IPS DF 6.9 (cell line): ENCODE measurements around the gene BTG2.
"Not testable (repeated sequence)": the region's sequence is repeated elsewhere in the genome, so short reads cannot be mapped to it uniquely, and the experiment has no call there.

Experiments used
- DNase-seq: peaks from one replicate; pipeline ENCODE4 v3.0.0-alpha.2; 2013; ENCODE audit warnings: low read depth, low spot score
- H3K27ac ChIP-seq: one replicate; pipeline ENCODE4 v1.5.1; 2013; ENCODE audit warnings: low read length, control low read depth
- H3K27me3 ChIP-seq: 2 replicates; pipeline ENCODE4 v1.6.1; 2013; ENCODE audit warnings: mild to moderate bottlenecking, low read length; ENCODE audit not compliant: control insufficient read depth, insufficient read depth
- H3K36me3 ChIP-seq: 2 replicates; pipeline ENCODE4 v1.6.1; 2013; ENCODE audit warnings: low read length; ENCODE audit not compliant: control insufficient read depth, insufficient read depth
- H3K4me1 ChIP-seq: 2 replicates; pipeline ENCODE4 v1.6.1; 2013; ENCODE audit warnings: low read length; ENCODE audit not compliant: control insufficient read depth, insufficient read depth
- H3K4me3 ChIP-seq: 2 replicates; pipeline ENCODE4 v1.5.1; 2013; ENCODE audit warnings: mild to moderate bottlenecking, low read length
- H3K9me3 ChIP-seq: 2 replicates; pipeline ENCODE4 v1.6.1; 2013; ENCODE audit warnings: low read length, inconsistent platforms; ENCODE audit not compliant: control insufficient read depth, insufficient read depth
- WGBS: extraction: QIAGEN DNeasy Blood & Tissue Kit; methylation state at CpG from one replicate; pipeline ENCODE4 v1.1.7; 2013; ENCODE audit warnings: mixed read lengths, missing lambda C conversion rate; ENCODE audit not compliant: insufficient read length, insufficient coverage; 5-methylcytosine and 5-hydroxymethylcytosine counted together

BTG2 gene

DNA sequence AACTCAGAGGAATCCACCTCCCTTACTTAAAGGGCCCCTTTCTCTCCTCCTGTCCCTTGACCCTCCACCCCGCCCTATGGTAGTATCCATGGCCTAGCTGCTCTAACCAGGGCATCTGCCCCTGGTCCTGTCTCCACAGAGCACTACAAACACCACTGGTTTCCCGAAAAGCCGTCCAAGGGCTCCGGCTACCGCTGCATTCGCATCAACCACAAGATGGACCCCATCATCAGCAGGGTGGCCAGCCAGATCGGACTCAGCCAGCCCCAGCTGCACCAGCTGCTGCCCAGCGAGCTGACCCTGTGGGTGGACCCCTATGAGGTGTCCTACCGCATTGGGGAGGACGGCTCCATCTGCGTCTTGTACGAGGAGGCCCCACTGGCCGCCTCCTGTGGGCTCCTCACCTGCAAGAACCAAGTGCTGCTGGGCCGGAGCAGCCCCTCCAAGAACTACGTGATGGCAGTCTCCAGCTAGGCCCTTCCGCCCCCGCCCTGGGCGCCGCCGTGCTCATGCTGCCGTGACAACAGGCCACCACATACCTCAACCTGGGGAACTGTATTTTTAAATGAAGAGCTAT is 1.7 kb downstream of the BTG2 start:
- no peak for DNase-seq
- peaks cover 14% of the 10 kb centered on the region for H3K4me1 ChIP-seq
- WGBS = no CpG with 5 or more reads among the region's 21 CpGs
- H3K27ac ChIP-seq = no peak overlapping the region
- H3K36me3 ChIP-seq = no peaks in the 10 kb centered on the region
- H3K4me3 ChIP-seq = no peak overlapping the region
- H3K9me3 ChIP-seq = 0 out of 2 replicates have a peak, but pooled peaks cover 1% of the 10 kb centered on the region
- peaks cover 75% of the 10 kb centered on the region for H3K27me3 ChIP-seq

DNA sequence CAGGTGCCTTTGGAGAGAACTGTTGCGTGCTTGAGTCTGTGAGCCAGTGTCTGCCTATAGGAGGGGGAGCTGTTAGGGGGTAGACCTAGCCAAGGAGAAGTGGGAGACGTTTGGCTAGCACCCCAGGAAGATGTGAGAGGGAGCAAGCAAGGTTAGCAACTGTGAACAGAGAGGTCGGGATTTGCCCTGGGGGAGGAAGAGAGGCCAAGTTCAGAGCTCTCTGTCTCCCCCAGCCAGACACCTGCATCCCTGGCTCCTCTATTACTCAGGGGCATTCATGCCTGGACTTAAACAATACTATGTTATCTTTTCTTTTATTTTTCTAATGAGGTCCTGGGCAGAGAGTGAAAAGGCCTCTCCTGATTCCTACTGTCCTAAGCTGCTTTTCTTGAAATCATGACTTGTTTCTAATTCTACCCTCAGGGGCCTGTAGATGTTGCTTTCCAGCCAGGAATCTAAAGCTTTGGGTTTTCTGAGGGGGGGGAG is 2.4 kb downstream of the BTG2 start:
- no peak for DNase-seq
- 0 out of 2 replicates have a peak, but pooled peaks cover 1% of the 10 kb centered on the region for H3K9me3 ChIP-seq
- H3K4me1 ChIP-seq = peaks cover 14% of the 10 kb centered on the region
- H3K36me3 ChIP-seq = no peaks in the 10 kb centered on the region
- peaks cover 74% of the 10 kb centered on the region for H3K27me3 ChIP-seq
- no peak overlapping the region for H3K27ac ChIP-seq
- WGBS = no CpG with 5 or more reads among the region's 3 CpGs
- no peak overlapping the region for H3K4me3 ChIP-seq

- H3K4me1 ChIP-seq = peaks cover 14% of the 10 kb centered on the region
- DNase-seq = no peak
- no peak overlapping the region for H3K27ac ChIP-seq
- no CpG with 5 or more reads among the region's 5 CpGs for WGBS
- H3K27me3 ChIP-seq = peaks cover 70% of the 10 kb centered on the region
- no peaks in the 10 kb centered on the region for H3K36me3 ChIP-seq
- 0 out of 2 replicates have a peak, but pooled peaks cover 1% of the 10 kb centered on the region for H3K9me3 ChIP-seq
- H3K4me3 ChIP-seq = no peak overlapping the region
Observed at GRCh38 chr1:203308328-203308922, 3.1 kb downstream of the BTG2 start.

DNA sequence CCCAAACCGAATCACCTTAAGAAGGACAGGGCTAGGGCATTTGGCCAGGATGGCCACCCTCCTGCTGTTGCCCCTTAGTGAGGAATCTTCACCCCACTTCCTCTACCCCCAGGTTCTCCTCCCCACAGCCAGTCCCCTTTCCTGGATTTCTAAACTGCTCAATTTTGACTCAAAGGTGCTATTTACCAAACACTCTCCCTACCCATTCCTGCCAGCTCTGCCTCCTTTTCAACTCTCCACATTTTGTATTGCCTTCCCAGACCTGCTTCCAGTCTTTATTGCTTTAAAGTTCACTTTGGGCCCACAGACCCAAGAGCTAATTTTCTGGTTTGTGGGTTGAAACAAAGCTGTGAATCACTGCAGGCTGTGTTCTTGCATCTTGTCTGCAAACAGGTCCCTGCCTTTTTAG is 3.6 kb downstream of the BTG2 start:
- DNase-seq = no peak
- Histone ChIP-seq H3K4me3 (no peak overlapping the region), H3K4me1 (peaks cover 14% of the 10 kb centered on the region), H3K9me3 (0 out of 2 replicates have a peak, but pooled peaks cover 1% of the 10 kb centered on the region), H3K27me3 (peaks cover 65% of the 10 kb centered on the region), H3K27ac (no peak overlapping the region), H3K36me3 (no peaks in the 10 kb centered on the region)
- no CpG with 5 or more reads among the region's 1 CpG for WGBS

GRCh38 chr1:203311368-203312301 is 6.3 kb downstream of the BTG2 start:
- no CpG with 5 or more reads among the region's 3 CpGs for WGBS
- H3K36me3 ChIP-seq = no peaks in the 10 kb centered on the region
- H3K9me3 ChIP-seq = 0 out of 2 replicates have a peak, but pooled peaks cover 1% of the 10 kb centered on the region
- H3K4me3 ChIP-seq = no peak overlapping the region
- H3K27me3 ChIP-seq = peaks cover 49% of the 10 kb centered on the region; the same call in 1 of the 2 replicates
- no peak for DNase-seq
- H3K4me1 ChIP-seq = peaks cover 14% of the 10 kb centered on the region
- no peak overlapping the region for H3K27ac ChIP-seq

GRCh38 chr1:203314025-203314759 is 8.9 kb downstream of the BTG2 start:
- not testable (repeated sequence) for H3K36me3 ChIP-seq, H3K4me3 ChIP-seq, H3K9me3 ChIP-seq, H3K4me1 ChIP-seq, H3K27ac ChIP-seq, DNase-seq
- H3K27me3 ChIP-seq = peaks cover 45% of the 10 kb centered on the region; the same call in 1 of the 2 replicates
- WGBS = no CpG with 5 or more reads among the region's 4 CpGs

- no peak overlapping the region for H3K27ac ChIP-seq
- H3K4me1 ChIP-seq = 0 out of 2 replicates have a peak, but pooled peaks cover 2% of the 10 kb centered on the region
- peaks cover 24% of the 10 kb centered on the region; the same call in 1 of the 2 replicates for H3K27me3 ChIP-seq
- H3K9me3 ChIP-seq = 0 out of 2 replicates have a peak, but pooled peaks cover under 1% of the 10 kb centered on the region
- DNase-seq = no peak
- H3K36me3 ChIP-seq = no peaks in the 10 kb centered on the region
- WGBS = no CpG with 5 or more reads among the region's 4 CpGs
- no peak overlapping the region for H3K4me3 ChIP-seq
Observed at GRCh38 chr1:203316626-203317093, 11.3 kb downstream of the BTG2 start.

GRCh38 chr1:203317429-203318228 is 12.3 kb downstream of the BTG2 start:
- H3K9me3 ChIP-seq = no peaks in the 10 kb centered on the region
- no CpG with 5 or more reads among the region's 7 CpGs for WGBS
- no peaks in the 10 kb centered on the region for H3K36me3 ChIP-seq
- no peaks in the 10 kb centered on the region for H3K4me1 ChIP-seq
- peaks cover 18% of the 10 kb centered on the region; the same call in 1 of the 2 replicates for H3K27me3 ChIP-seq
- H3K27ac ChIP-seq = no peak overlapping the region
- H3K4me3 ChIP-seq = no peak overlapping the region
- no peak for DNase-seq

DNA sequence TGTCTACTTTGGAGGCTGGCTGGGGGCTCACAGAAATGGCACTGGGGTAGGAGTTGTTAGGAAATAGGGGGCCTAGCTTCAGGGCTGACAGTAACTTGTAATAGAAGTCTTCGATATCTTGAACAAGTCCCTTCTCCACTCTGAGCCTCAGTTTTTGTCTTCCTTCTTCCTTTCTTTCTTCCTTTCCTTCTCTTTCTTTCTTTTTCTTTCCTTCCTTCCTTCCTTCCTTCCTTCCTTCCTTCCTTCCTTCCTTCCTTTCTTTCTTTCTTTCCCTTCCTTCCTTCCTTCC is 12.9 kb downstream of the BTG2 start:
- Histone ChIP-seq H3K27me3 (peaks cover 17% of the 10 kb centered on the region; the same call in 1 of the 2 replicates), H3K36me3 (no peaks in the 10 kb centered on the region), H3K27ac (no peak overlapping the region), H3K4me1 (no peaks in the 10 kb centered on the region), H3K9me3 (no peaks in the 10 kb centered on the region), H3K4me3 (no peak overlapping the region)
- WGBS = no CpG with 5 or more reads among the region's 1 CpG
- DNase-seq = no peak
